Measurements from ENCODE around the gene PLCD3. TPM values are rescaled to one million over a fixed set of nuclear protein-coding genes. Genes with fewer than 3 reads are reported as not detected.
A peak's percentile ranks its signal among the peaks of the same experiment; 100 is the strongest.

PLCD3 gene
- total RNA-seq, 1 experiment from 2014 or later = 21.0 TPM

- no peak for DNase-seq (ENCODE audit: low spot score)
These were observed 29.0 kb downstream of the PLCD3 start for GRCh38 chr17:45103269-45103795.

DNA sequence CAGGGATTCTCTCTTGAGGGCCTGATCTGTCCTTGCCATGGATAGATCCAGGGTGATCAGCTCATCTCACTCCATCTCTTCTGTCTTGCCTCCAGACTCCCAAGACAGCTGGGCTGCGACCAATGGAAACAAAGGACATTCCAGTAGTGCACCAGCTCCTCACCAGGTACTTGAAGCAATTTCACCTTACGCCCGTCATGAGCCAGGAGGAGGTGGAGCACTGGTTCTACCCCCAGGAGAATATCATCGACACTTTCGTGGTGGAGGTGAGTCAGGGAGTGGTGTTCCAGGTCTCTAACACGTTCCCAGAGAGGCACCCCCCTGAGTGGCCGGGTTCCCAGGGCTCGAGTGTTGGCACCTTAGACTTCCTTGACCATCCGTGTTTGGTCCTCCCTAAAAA is 29.5 kb downstream of the PLCD3 start:
- no peak for DNase-seq (ENCODE audit: low spot score)

GRCh38 chr17:45101883-45102811 is 30.2 kb downstream of the PLCD3 start:
- DNase-seq (ENCODE audit: low spot score) = no peak

GRCh38 chr17:45101546-45101882 is 30.8 kb downstream of the PLCD3 start:
- DNase-seq (ENCODE audit: low spot score) = no peak

GRCh38 chr17:45098869-45099616 is 33.3 kb downstream of the PLCD3 start:
- DNase-seq (ENCODE audit: low spot score) = peak; percentile 84

DNA sequence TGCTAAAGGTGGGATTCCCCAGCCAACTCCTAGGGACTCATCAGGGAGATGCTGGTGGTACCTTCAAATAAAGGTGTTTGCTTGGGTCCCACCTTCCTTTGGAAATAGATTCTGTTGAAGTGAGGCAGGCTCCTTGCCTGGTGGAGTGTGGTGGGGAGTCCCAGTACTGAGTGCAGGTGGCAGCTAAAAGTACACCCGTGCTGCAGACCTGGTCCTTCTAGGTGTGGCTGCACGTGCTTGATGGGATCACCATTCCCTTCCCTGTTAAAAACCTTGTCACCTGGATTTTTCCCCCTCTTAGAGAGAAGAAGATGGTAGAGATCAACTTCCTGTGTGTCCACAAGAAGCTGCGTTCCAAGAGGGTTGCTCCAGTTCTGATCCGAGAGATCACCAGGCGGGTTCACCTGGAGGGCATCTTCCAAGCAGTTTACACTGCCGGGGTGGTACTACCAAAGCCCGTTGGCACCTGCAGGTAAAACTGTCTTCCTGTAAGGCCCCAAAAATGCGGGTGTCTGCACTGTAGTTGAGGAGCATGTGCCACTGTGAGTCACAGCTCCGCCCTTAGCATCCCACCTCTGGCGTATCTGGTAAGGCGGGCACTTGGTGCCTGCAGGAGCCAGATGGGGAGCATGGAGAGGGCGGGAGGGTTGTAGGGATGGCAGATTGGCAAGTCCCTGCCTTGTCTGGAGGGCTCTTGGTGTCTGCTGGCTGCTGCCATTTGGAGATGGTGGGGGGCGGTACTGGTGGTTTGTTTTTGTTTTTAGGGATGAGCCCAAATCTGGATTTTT is 34.0 kb downstream of the PLCD3 start:
- DNase-seq (ENCODE audit: low spot score) = no peak

DNA sequence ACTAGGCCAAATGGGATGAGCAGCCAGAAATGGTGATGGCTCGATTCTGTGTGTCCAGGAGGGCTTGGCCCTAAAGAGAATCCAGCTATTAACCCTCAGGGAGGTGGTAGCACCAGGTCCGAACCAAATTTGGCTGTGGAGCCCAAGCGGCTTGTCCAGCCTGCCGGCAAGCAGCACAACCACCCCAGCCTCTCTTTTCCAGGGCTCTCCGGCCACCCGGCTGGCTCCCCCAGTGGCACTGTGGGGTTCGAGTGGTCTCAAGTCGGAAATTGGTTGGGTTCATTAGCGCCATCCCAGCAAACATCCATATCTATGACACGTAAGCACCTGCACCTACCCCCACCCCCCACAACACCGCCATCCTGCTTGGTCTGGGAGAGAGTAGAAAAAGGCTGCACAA is 35.4 kb downstream of the PLCD3 start:
- no peak for DNase-seq (ENCODE audit: low spot score)

GRCh38 chr17:45096141-45096540 is 36.2 kb downstream of the PLCD3 start:
- DNase-seq (ENCODE audit: low spot score) = no peak

GRCh38 chr17:45093444-45094110 is 38.7 kb downstream of the PLCD3 start:
- peak; percentile 7 for DNase-seq (ENCODE audit: low spot score)

DNA sequence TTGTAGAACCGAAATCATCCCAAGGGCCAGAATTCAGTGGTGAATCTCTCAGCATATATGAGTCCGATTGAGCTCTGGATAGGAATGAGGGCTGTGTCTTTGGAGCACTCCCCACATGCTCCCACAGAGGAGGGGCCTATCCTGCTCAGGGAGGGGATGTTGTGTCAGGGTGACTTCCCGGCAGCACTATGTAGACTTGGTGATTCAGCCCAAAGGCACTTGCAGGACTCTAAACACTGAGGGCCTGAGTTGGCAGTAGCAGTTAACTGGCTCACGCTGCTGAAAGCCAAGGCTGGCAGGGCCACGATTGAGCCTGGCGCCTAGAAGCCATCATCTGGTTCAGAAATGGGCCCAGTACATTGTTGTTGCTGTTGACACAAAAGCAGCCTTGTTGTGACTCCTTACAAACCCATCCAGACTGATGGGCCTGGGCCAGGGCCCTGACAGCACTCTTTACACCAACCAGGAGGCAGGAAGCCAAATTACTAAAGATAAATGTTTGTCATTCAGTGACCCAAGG is 39.3 kb downstream of the PLCD3 start:
- peak; percentile 98 for DNase-seq (ENCODE audit: low spot score)

DNA sequence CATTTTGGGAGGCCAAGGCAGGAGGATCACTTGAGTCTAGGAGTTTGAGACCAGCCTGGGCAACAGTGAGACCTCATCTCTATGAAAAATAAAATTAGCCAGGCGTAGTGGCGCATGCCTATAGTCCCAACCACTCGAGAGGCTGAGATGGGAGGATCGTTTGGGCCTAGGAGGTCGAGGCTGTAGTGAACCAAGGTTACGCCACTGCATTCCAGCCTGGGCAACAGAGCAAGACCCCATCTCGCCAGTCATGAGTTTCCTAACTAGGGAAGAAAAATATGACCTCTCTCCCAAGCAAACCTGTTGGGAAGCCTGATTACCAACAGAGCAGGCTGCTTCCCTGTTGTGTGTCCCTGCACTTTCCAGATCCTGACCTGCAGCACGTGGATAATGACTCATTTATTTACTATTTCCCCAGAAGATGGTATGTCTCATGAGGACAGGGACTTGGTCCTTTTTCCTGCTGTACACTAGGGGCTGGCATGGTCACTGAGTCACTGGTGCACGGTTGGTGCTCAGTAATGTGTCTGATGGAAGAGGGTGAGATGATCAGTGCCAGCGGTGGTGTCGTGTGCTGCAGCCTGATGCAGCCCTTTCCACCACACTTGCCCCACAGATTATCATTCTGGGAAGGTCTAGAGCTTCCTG is 40.4 kb downstream of the PLCD3 start:
- DNase-seq (ENCODE audit: low spot score) = no peak

GRCh38 chr17:45090711-45091110 is 41.6 kb downstream of the PLCD3 start:
- no peak for DNase-seq (ENCODE audit: low spot score)

DNA sequence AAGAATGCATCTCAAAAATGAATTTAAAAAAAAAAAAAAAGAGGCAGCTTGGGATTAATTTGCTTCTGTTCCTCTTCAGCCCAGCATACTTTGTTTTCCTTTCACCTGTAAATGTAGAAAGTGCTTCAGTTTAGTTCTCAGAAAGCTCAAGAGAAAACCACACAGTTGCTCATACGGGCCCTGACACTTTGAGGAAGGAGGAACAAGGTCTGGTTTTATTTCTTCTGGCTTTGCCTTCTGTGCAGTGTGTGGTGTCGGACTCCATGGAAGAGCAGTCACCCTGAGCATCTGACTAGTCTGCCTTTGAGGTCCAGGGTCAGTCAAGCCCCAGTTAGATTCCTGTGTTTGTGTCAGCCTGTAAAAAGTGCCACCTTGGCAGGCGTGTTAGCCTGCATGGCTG is 43.6 kb downstream of the PLCD3 start:
- DNase-seq (ENCODE audit: low spot score) = no peak

DNA sequence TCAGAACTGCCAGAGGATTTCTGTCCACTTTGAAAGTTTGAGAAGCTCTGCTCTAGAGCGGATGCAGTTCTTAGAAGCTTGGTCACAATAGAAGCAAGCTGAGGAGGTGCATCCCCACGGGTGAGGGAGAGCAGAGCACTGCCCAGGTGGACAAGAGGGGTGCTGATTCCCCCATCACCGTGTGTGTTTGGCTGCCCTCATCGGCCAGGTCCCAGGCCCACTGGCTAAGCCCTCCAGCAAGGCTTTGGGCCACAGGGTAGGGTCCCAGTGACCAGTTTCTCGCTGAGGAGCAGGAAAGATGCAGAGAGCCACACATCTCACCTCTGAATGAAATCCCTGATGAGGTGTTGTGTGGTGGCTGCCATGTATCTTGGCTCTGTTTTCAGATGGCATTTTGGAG is 44.3 kb downstream of the PLCD3 start:
- no peak for DNase-seq (ENCODE audit: low spot score)

- DNase-seq (ENCODE audit: low spot score) = no peak
These were observed 44.8 kb downstream of the PLCD3 start for GRCh38 chr17:45087504-45087975.

- DNase-seq (ENCODE audit: low spot score) = no peak
These were observed 45.3 kb downstream of the PLCD3 start for GRCh38 chr17:45086865-45087503.

GRCh38 chr17:45086391-45086790 is 45.9 kb downstream of the PLCD3 start:
- DNase-seq (ENCODE audit: low spot score) = no peak

GRCh38 chr17:45081047-45081703 is 51.1 kb downstream of the PLCD3 start:
- no peak for DNase-seq (ENCODE audit: low spot score)

GRCh38 chr17:45077643-45078042 is 54.7 kb downstream of the PLCD3 start:
- DNase-seq (ENCODE audit: low spot score) = no peak
